GM19238 (cell line): ENCODE measurements around the gene HNF1B.

ENCODE experiments used
- DNase-seq: peaks from one replicate; pipeline ENCODE4 v3.0.0; 2011; ENCODE audit warnings: low spot score; ENCODE audit not compliant: insufficient read length

HNF1B gene

GRCh38 chr17:37762666-37763065 is 17.8 kb upstream of the HNF1B start:
- DNase-seq: no peak

- DNase-seq: no peak
Observed at GRCh38 chr17:37761961-37762360, 17.1 kb upstream of the HNF1B start.

- DNase-seq: no peak
Observed at GRCh38 chr17:37761059-37761458, 16.2 kb upstream of the HNF1B start.

GRCh38 chr17:37759014-37759637 is 14.3 kb upstream of the HNF1B start:
- DNase-seq: no peak

GRCh38 chr17:37756051-37756450 is 11.2 kb upstream of the HNF1B start:
- no peak for DNase-seq

GRCh38 chr17:37755455-37755854 is 10.6 kb upstream of the HNF1B start:
- no peak for DNase-seq

GRCh38 chr17:37754363-37754762 is 9.5 kb upstream of the HNF1B start:
- DNase-seq: no peak

- no peak for DNase-seq
Observed at GRCh38 chr17:37752482-37752881, 7.6 kb upstream of the HNF1B start.

GRCh38 chr17:37750768-37751475 is 6.1 kb upstream of the HNF1B start:
- no peak for DNase-seq

GRCh38 chr17:37750292-37750691 is 5.4 kb upstream of the HNF1B start:
- no peak for DNase-seq

- DNase-seq: no peak
Observed at GRCh38 chr17:37747222-37747621, 2.4 kb upstream of the HNF1B start.

- no peak for DNase-seq
Observed at GRCh38 chr17:37746617-37747016, 1.8 kb upstream of the HNF1B start.

- DNase-seq: no peak
Observed at GRCh38 chr17:37745801-37746426, 1.1 kb upstream of the HNF1B start.

- no peak for DNase-seq
Observed at GRCh38 chr17:37744633-37744927, 279 bp downstream of the HNF1B start.

- peak; percentile 50 for DNase-seq
Observed at GRCh38 chr17:37743875-37744632, 805 bp downstream of the HNF1B start.

GRCh38 chr17:37743612-37743874 is 1.3 kb downstream of the HNF1B start:
- peak; percentile 49 for DNase-seq

GRCh38 chr17:37742762-37743611 is 1.9 kb downstream of the HNF1B start:
- DNase-seq: peak; percentile 40

GRCh38 chr17:37742116-37742761 is 2.6 kb downstream of the HNF1B start:
- DNase-seq: no peak

- DNase-seq: no peak
Observed at GRCh38 chr17:37741341-37742115, 3.3 kb downstream of the HNF1B start.

GRCh38 chr17:37740915-37741314 is 3.9 kb downstream of the HNF1B start:
- no peak for DNase-seq
